22Rv1 (cell line): Measurements from ENCODE around the gene DMC1.

ENCODE experiments used
- ZFX ChIP-seq: fragments of 450-650 bp; IDR thresholded peaks from 2 replicates; pipeline ENCODE4 v1.6.1; 2017; ENCODE audit warnings: antibody characterized with exemption, borderline replicate concordance
- TF ChIP-seq, protein P1 (sequence below): fragments of 450-650 bp; IDR thresholded peaks from 2 replicates; pipeline ENCODE4 v1.5.1; 2017; ENCODE audit warnings: mild to moderate bottlenecking

DNA sequence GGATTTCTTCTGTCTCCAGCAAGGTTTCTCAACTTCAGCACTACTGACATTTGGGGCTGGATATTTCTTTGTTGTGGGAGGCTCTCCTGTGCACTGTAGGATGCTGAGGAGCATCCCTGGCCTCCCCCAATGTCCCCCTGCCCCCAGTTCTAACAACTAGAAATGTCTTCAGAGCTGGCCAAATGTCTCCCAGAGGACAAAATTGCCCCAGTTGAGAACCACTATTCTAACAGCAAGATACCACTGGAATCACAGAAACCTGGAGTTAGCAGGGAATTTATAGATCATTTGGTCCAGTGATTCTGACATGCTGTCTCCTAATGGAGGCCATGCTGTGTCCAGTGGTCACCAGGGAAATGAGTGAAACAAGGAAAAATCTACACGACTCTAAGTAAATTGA, 32.2 kb upstream of the DMC1 start:
- TF ChIP-seq, protein P1, sequence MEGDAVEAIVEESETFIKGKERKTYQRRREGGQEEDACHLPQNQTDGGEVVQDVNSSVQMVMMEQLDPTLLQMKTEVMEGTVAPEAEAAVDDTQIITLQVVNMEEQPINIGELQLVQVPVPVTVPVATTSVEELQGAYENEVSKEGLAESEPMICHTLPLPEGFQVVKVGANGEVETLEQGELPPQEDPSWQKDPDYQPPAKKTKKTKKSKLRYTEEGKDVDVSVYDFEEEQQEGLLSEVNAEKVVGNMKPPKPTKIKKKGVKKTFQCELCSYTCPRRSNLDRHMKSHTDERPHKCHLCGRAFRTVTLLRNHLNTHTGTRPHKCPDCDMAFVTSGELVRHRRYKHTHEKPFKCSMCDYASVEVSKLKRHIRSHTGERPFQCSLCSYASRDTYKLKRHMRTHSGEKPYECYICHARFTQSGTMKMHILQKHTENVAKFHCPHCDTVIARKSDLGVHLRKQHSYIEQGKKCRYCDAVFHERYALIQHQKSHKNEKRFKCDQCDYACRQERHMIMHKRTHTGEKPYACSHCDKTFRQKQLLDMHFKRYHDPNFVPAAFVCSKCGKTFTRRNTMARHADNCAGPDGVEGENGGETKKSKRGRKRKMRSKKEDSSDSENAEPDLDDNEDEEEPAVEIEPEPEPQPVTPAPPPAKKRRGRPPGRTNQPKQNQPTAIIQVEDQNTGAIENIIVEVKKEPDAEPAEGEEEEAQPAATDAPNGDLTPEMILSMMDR, result no peak
- no peak for TF ChIP-seq ZFX
